T-helper 2 cell (primary cell): ENCODE measurements around the gene GPR152.
"Not testable (repeated sequence)": the region's sequence is repeated elsewhere in the genome, so short reads cannot be mapped to it uniquely, and the experiment has no call there.

ENCODE experiments used
- DNase-seq, 5 experiments: peaks; one replicate each; pipeline versions ENCODE4 v3.0.0 to v3.0.0-alpha.2; 2012 to 2022

The GPR152 gene

GRCh38 chr11:67409261-67409666, 43.3 kb downstream of the GPR152 start:
- peak; percentile 34 to 96 (median 66) for DNase-seq

GRCh38 chr11:67408437-67409200, 43.9 kb downstream of the GPR152 start:
- DNase-seq = peak in 1 of 5 experiments; percentile 63

GRCh38 chr11:67407688-67408163, 44.8 kb downstream of the GPR152 start:
- peak in 1 of 5 experiments; percentile 65 for DNase-seq

GRCh38 chr11:67406969-67407687, 45.4 kb downstream of the GPR152 start:
- peak in 1 of 5 experiments; percentile 42 for DNase-seq

- no peak for DNase-seq
Observed at GRCh38 chr11:67406420-67406968, 46.0 kb downstream of the GPR152 start.

- DNase-seq = no peak
Observed at GRCh38 chr11:67405688-67406339, 46.7 kb downstream of the GPR152 start.

- DNase-seq = peak in 1 of 5 experiments; percentile 49
Observed at GRCh38 chr11:67405196-67405567, 47.3 kb downstream of the GPR152 start.

- peak in 2 of 5 experiments; percentile 66 to 83 for DNase-seq
Observed at GRCh38 chr11:67404515-67405195, 47.9 kb downstream of the GPR152 start.

GRCh38 chr11:67403085-67403484, 49.4 kb downstream of the GPR152 start:
- not testable (repeated sequence) for DNase-seq

- not testable (repeated sequence) for DNase-seq
Observed at GRCh38 chr11:67402192-67402839, 50.2 kb downstream of the GPR152 start.

GRCh38 chr11:67401495-67402191, 50.9 kb downstream of the GPR152 start, which contains the start of gene PPP1CA:
PPP1CA (minus strand) TSS chr11:67401858; CDS start chr11:67401782, 76 bp downstream.
- peak; percentile 85 to 93 (median 88) for DNase-seq
